ENCODE results near the gene STK39.
"Not testable (repeated sequence)": the region's sequence is repeated elsewhere in the genome, so short reads cannot be mapped to it uniquely, and the experiment has no call there.

STK39 gene

GRCh38 chr2:168049609-168050008 is 197.8 kb downstream of the STK39 start:
- no peak for DNase-seq (ENCODE audit: low read depth in 3 of 3)

GRCh38 chr2:168047091-168047690 is 200.2 kb downstream of the STK39 start:
- DNase-seq (ENCODE audit: low read depth in 3 of 3) = no peak

GRCh38 chr2:168044579-168044978 is 202.8 kb downstream of the STK39 start:
- no peak for DNase-seq (ENCODE audit: low read depth in 3 of 3)

GRCh38 chr2:168044176-168044575 is 203.2 kb downstream of the STK39 start:
- no peak for DNase-seq (ENCODE audit: low read depth in 3 of 3)

DNA sequence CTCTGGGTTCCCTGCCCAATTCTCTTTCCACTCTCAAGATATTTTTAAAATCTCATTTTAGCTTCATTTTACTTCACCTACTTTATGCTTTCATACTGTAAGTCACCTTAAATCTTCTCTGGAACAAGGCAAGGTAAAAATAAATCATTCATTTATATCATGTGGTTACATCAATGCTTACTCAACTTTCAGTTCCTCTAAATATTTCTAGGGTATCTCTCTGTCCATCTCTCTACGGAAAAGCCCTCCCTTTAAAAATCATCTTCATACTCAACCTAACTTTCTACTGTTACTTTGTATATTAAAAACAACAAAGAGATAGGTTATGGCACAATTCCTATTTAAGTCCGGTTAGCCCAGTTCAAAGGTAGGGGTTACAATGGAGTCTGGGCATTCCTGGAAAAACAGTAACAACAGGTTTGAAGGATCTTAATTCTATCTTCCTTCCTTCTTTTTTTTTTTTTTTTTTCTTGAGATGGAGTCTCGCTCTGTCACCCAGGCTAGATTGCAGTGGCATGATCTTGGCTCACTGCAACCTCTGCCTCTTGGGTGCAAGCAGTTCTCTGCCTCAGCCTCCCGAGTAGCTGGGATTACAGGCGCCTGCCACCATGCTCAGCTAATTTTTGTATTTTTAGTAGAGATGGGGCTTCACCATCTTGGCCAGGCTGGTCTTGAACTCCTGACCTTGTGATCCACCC is 205.1 kb downstream of the STK39 start:
- DNase-seq (ENCODE audit: low read depth in 3 of 3) = not testable (repeated sequence)

GRCh38 chr2:168039881-168040280 is 207.5 kb downstream of the STK39 start:
- no peak for DNase-seq (ENCODE audit: low read depth in 3 of 3)

GRCh38 chr2:168037778-168038177 is 209.6 kb downstream of the STK39 start:
- DNase-seq (ENCODE audit: low read depth in 3 of 3) = no peak

DNA sequence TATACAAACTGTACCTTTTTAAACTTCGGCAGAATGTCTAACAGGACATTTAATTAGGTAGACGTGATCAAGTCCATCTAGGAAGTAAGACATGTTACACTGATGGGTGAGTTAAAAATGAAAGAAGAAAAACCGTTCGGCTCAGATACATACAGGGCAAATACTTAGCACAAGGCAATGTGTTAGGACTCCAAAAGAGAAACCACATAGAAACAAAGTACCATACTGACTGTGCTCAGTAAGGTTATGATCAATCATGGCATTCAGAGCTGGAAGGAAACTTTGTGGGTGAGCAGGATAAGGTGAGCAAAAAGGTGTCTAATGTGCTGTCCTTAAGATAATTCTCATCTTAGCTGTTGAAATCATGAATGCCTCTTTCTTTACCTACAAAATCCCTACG is 211.9 kb downstream of the STK39 start:
- DNase-seq (ENCODE audit: low read depth in 3 of 3) = no peak

- no peak for DNase-seq (ENCODE audit: low read depth in 3 of 3)
Measured at GRCh38 chr2:168034616-168035015, 212.8 kb downstream of the STK39 start.

GRCh38 chr2:168033966-168034365 is 213.4 kb downstream of the STK39 start:
- no peak for DNase-seq (ENCODE audit: low read depth in 3 of 3)

DNA sequence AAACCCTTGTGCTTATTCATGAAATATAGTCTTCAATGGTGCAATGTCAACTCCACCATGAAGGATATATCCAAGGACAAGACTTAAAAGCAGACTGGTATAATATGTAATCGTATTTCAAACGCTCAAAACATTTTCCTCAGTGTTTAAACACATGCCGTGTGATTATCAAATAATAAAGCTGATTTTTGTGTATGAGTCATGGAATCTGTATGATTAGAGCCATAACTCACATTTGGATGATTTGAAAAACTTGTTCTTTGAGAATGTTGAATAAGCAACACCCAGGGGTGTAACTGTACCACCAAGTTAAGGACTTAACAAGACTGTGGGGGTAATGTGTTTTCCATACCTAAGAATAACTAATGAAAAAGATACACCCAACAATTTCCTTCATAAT is 215.3 kb downstream of the STK39 start:
- DNase-seq (ENCODE audit: low read depth in 3 of 3) = no peak

- DNase-seq (ENCODE audit: low read depth in 3 of 3) = no peak
Measured at GRCh38 chr2:168030862-168031624, 216.4 kb downstream of the STK39 start.

GRCh38 chr2:168029071-168029470 is 218.3 kb downstream of the STK39 start:
- DNase-seq (ENCODE audit: low read depth in 3 of 3) = no peak

DNA sequence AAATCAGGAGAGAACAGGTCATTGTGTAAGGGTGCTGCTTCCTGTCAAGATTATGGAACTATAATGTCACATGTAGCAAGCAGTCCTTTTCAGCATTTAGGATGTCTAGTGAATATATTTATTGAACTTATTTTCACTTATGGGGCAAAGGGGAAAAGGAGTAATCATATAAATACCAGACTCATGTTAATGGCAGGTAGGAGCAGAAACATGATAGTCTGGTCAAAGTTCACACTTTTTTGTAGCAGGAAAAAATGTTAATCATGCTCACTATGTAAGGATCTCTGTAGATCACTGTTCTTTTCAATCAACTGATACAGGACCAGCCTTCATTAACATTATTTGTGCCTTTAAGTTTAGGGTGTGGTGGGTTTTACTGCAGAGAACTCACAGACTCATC is 219.0 kb downstream of the STK39 start:
- DNase-seq (ENCODE audit: low read depth in 3 of 3) = no peak

GRCh38 chr2:168025487-168026202 is 221.8 kb downstream of the STK39 start:
- no peak for DNase-seq (ENCODE audit: low read depth in 3 of 3)

- no peak for DNase-seq (ENCODE audit: low read depth in 3 of 3)
Measured at GRCh38 chr2:168024459-168024858, 222.9 kb downstream of the STK39 start.

- no peak for DNase-seq (ENCODE audit: low read depth in 3 of 3)
Measured at GRCh38 chr2:168021800-168022587, 225.4 kb downstream of the STK39 start.

DNA sequence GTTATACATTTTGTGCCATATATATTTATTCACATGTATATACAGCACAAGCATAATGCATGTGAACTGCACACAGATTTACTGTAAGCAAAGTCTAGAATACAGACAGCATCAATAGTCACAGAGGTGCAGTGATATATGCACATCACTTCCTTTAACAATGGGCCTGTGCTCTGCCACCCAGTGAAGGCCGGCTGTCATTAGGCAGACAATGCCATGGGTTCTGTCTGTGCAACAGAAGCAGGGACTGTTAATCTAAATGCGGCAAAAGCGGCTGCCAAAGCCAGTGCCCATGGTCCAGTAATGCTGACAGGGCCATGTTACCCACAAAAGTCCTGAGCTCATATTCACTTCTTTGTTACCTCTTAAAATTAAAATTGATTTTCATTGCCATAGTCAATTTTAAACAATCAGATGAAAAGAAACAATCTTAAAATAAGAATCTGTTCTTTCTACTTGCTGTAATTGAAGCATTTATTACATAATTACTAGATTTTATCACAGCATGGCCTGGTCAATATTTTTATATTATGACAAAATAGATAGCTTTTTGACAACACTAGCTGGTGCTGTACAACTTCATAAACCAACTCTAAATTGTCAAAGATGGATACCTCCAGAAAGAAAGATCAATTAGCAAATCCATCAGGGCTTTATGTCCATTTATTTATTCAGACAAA is 232.0 kb downstream of the STK39 start:
- DNase-seq (ENCODE audit: low read depth in 3 of 3) = no peak

DNA sequence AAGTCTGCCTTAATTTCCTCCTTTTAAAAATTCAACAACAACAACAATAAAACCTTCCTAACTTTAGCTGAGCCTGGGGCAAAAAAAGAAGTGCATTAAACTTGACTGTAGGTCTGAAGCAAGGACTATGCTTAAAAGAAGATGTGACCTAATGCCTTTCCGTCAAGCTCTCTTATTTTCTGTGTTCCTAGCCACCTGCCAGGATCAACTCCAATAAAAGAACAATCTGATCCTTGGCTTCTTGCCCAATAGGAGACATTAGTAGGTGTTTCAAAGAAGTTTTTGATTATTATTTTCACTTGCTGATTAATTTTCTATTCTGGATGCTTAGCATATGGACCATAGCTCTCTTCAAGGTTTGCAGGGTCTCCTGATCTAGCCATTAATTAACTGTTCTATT is 237.5 kb downstream of the STK39 start:
- DNase-seq (ENCODE audit: low read depth in 3 of 3) = no peak

DNA sequence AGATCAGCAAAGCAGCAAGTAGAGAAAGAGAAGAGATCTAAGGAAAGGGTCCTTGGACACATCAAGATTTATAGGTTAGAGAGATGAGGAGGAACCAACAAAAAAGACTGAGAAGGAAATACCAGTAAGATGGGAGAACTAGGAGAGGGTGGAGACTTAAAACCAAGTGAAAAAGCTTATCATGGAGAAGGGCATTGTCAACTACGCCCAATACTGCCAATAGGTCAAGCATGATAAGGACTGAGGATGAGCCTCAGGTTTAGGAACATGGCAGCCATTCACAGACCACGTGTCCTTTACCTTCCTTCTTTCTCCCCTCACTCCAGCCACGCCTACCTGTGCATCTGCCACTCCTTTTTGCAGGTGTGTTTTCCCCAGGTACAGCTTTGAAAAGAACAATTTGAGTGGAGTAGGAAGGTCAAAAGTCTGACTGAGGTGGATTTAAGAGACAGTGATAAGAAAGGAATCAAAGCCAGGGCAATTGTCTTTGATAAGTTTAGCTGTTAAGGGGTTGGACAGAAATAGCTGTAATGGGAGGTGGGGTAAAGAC is 238.7 kb downstream of the STK39 start:
- DNase-seq (ENCODE audit: low read depth in 3 of 3) = no peak

DNA sequence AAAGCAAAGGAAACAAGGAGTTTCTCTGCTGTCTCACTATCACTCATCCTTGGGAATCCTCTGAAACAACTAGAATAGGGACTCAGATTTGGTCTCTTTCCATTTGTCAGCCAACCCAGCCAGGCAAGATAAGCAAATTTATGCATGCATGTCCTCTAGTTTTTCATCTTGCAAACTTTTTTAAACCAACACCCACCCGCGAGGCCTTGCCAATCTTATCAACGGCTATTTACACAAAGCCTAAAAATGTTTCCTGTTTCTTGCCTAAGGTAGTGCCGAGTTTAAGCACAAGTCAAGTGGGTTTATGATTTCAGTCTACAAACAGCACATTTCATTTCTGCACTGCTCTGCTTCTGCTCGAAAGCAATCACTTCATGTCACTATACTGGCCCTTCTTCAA is 240.9 kb downstream of the STK39 start:
- no peak for DNase-seq (ENCODE audit: low read depth in 3 of 3)

Measured in stimulated activated CD4-positive, alpha-beta T cell treated with anti-CD3 and anti-CD28 coated beads, TNF-alpha, amount 100 ng/mL, for 4 hours (primary cell).